Measurements from ENCODE around the gene SLC8A2.

SLC8A2 gene

DNA sequence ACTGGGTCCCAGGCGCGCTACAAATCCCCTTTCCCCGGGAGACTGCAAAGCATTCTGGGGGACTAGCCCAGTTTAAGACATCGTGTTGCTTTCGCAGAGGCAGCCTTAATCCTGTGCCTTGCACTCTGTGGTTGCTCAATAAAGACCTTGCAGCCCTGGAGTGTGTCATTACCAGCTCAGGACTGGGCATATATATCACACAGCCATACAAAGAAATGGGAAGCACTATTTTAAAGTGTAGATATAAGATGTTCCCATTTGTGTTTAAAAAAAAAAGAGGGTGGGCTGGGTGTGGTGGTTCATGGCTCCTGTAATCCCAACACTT is 32.1 kb upstream of the SLC8A2 start:
- DNase-seq, result no peak

- DNase-seq, result no peak
These were observed 31.6 kb upstream of the SLC8A2 start for GRCh38 chr19:47503130-47503825.

DNA sequence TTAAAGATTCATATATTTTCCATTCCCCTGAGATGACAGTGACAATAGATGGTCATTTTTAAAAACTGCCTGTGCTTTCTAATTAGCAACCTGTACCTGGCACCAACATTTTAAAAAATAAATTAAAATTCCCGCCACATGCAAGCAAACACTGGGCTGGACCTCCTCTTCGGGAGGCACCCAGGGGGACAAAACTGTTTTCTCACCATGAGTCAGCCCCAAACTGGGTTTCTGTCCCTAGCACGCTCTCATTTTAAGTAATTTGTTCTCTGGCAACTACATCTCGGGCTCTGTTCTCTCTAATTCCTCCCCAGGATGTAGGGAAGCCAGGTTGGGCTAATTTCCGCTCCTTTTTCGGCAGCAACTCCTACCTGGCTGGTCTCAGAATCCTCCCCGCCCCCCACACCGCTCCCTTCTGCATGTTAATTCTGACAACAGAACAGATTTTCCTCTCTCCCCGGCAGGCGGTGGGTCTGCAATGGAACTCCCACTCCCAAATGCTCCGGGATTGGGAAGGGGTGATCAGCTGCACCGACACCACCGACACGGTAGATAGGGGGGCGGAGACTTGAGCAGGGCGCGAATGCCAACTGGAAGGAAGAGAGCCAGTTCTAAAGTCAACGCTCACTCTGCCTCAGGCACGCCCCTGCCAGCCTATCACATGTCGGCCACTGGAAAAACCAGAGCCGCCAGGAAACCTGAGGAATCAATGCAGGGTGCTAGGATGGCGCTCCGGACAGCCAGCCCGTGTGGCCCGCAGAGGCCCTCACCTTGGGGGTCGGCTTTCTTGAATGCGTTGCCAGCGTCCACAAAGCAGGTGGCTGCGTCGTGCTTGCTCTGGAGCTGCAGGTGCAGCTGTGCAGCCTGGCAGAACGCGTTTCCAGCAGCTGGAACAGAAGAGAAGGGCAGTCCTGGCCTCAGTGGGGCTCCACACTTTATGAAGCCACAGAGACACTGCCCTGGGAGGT is 28.5 kb upstream of the SLC8A2 start:
- DNase-seq, result no peak

DNA sequence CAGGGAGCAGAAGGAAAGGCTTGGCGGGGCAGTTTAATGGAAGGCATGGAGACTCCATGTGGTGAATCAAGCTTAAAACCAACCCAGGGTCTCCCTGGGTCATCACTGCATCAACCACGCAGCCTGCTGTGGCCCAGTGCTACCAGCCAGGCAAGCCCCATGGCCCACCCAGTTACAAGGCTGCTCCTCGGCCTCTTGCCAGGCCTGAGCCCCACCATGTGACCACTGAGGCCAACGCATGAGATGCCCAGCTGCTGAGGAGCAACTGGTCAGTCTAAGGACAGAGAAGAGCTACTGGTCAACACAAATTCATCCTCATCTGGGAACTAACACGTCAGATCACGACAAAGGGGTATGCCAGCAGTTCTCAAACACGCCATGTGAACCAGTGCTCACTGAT is 27.7 kb upstream of the SLC8A2 start:
- DNase-seq, result no peak

- DNase-seq, result no peak
These were observed 26.9 kb upstream of the SLC8A2 start for GRCh38 chr19:47498561-47498960.

DNA sequence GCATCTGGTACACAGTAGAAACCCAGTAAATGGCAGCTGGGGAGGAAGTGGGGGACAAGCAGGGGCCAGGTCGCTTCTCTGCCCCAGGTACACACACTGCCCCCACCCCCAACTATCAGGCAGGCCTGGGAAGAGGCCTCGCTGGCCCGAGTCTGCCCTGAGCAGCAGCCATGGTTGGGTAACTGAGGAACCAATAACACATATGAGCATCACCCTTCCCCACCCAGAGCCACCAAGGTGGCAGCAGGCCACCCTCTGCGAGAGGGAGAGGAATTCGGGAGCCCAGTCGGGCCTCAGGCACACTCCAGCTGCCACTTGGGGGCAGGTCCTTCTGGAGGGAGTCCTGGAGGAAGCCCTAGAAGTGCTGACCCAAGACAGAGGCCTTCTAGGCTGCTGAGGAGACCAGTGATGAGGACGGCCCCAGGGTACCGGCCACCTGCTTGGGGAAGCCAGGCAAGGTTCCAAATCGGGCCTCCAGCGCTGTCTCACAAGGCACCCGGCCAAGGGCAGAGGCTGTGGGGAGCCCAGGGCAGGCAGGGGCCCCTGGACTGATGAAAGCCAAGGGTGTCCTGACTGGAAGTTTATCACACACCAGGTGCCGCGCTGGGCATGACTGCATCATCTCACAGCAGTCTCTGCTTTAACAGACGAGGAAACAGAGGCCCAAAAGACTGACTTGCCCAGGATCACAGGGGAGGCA is 26.3 kb upstream of the SLC8A2 start:
- DNase-seq, result no peak

DNA sequence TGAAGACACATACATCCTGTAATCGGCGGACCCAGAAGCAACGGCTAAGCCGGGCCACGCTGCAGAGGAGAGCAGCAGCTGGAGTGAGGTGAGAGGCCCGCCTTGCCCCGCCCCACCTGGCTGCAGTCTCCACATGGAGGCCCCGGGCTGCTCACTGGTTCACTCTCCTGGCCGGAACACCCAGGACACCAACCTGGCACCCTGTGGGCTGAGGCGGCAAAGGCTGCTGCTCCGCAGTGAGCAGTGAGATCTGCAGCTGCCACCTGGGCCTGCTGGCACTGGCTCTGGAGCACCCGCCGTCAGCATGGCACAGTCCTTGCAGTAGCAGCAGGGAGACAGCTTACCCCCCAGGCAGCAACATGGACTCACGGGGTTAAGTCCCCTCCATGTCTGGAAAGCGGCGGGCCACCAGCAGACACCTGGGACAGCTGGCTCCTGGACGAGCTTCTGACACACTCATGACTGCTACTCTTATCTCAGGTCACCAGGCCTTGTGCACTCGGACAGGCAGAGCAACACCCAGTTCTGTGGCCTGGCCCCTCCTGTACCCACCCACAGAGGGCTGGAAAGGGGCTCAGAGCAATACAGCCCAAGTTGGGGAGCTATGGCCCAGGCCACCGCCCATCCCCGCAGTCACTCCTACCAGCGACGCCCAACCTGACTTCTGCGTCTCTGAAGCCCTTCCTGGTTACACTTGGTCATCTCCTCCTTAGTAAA is 25.5 kb upstream of the SLC8A2 start:
- no peak for DNase-seq

- no peak for DNase-seq
These were observed 24.0 kb upstream of the SLC8A2 start for GRCh38 chr19:47495478-47496372.

- DNase-seq, result peak; percentile 75
These were observed 23.0 kb upstream of the SLC8A2 start for GRCh38 chr19:47494729-47495128.

- DNase-seq, result no peak
These were observed 22.5 kb upstream of the SLC8A2 start for GRCh38 chr19:47494211-47494547.

DNA sequence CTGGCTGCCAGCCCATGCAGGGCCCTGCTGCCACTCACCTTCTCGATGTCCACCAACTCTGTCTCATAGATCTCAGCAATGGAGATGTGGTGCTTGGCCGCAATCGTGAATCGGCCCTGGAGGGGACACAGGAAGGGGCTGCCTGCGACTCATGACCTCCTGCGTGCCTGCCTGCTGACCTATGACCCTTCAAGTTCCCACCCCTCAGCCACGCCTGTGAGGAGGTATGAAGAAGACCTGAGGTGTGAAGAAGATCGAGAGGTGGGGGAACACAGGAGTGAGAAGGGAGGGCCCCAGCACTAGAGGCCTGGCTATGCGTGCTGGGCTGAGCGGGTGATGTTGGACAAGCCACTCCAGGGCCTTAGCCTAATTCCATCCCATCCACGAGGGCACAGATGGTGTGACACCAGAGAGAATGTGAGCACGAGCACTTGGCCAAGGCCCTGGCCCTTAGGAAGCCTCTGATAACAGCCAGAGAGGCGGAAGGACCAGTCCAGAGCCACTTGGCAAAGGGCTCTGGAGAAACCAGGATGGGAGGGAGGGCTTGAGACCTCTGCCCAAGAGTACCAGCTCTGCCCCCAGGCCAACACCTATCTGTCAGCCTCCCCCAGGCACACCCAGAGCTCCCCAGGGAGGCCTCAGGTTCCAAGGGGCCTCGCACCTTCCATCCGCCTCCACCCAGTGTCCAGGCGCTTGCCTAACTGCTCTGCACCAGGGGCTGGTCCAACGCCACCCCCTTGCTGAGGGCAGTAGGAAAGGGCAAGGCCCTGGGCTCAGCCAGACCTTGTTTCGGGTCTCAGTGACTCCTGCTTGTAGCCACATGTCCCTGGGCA is 21.9 kb upstream of the SLC8A2 start:
- DNase-seq, result no peak

- no peak for DNase-seq
These were observed 21.1 kb upstream of the SLC8A2 start for GRCh38 chr19:47492571-47493377.

DNA sequence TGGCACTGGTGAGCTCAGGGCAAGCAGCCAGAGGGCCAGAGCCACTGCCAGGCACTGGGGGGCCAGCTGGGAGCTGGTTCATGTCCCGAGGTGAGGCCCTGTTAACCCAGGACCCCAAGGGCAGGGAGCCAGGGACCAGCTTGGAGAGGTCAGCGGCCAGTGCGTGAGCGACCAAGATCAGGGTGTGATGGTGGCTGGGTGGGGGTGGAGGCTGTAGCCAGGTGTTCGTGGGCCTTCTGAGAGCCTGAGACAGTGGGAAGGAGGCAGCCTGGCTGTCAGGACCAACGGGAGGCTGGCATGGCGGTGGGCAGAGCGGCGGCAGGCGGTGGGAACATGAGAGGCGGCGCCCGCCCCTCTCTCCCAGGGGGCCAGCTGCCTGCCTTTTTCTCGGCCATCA is 20.4 kb upstream of the SLC8A2 start:
- DNase-seq, result no peak

DNA sequence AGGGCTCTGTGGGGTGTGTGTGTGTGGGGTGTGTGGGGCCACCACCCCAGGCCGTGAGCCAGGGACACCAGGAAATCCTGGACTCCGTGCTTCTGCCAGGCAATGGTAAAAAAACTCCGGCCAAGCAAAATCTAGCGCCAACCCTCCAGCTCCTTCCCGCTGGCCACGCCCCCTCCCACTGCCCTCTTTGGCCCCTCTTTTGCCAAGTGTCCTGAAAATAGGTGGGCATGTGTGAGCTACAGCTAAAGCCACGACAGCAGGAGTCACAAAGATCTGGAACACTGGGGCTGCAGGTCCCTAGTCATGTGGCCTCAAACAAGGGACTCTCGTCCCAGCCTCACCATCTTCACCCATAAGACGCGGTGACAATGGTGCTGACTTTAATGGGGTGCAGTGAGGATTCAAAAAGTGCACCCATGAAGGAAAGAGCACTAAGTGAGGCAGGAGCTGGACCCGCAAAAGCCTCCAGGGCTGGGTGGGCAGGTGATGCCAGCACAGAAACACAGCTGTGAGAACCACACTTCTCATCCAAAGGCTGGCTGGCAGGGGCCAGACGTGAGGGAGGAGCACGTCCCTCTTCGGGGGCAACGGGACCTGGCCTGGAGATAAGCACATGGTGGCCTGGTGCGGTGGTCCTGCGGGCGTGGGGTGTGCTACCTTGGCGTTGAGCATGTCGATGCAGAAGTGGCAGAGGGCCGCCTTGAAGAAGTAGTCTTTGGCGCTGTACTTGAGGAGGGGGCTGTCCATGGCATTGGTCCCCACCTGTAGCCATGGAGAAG is 19.9 kb upstream of the SLC8A2 start:
- DNase-seq, result no peak

DNA sequence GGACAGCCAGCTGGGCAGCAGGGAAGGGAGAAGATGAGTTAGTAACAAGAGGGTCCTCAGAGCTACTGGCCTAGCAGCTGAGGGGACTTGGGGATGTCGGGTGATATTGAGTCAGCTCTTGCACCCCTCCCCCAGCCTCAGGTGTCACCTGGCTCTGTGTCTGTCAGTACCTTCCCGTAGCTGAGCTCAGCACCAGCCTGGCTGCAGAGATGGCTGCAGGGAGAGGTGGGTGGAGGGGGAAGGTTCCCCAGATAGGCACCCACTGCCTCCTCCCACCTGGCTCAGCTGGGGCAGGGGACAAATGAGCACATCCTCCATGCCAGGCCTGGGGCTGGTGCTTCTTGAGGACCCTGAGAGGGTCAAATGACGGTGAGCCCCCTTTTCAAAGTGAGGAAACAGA is 19.2 kb upstream of the SLC8A2 start:
- no peak for DNase-seq

GRCh38 chr19:47490031-47490430 is 18.3 kb upstream of the SLC8A2 start:
- DNase-seq, result no peak

DNA sequence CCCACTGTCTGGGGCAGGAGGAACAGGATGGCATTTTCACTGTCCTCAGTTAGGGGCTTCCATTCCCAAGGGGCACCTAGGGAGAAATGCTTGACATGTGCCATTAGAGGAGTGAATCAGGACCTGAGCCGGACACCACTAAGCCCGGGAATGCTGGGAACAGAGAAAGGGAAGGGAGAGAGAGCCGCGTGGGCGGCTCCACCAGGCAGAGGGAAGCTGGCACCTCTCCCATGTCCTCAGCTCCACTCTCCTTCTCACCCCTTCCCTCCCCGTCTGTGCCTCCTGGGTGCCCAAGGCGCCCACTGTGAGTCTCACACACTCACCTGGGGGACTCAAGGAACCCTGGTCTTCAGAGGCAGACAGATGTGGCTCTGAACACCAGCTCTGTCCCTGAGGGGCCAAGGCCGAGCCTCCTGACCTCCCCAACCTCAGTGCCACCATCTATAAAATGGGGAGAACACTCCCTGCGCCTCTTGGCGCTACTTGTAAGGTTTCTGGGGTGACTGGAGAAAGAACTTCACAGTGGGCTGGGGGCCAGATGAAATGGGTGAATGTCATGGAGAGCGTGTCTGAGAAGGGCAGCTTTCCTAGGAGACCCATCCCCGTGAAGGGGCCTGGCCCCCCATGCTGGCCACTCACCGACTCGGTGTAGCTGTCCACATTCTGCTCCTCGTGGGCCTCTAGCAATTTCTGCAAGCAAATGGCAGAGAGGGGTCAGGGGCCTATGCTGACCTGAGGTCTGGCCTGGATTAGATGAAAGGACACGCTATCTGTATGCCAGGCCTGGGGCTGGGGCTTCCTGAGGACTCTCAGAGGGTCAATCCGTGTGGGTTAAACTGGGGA is 17.6 kb upstream of the SLC8A2 start:
- DNase-seq, result no peak

Data from NCI-H69 (cell line).